GM21390 (cell line): Measurements from ENCODE around the gene ZNF12.

Source experiments
- ATAC-seq: cut with Tn5 transposase; IDR thresholded peaks from one replicate; pipeline ENCODE4 v1.9.1; 2021; ENCODE audit not compliant: unreplicated experiment

ZNF12 gene

DNA sequence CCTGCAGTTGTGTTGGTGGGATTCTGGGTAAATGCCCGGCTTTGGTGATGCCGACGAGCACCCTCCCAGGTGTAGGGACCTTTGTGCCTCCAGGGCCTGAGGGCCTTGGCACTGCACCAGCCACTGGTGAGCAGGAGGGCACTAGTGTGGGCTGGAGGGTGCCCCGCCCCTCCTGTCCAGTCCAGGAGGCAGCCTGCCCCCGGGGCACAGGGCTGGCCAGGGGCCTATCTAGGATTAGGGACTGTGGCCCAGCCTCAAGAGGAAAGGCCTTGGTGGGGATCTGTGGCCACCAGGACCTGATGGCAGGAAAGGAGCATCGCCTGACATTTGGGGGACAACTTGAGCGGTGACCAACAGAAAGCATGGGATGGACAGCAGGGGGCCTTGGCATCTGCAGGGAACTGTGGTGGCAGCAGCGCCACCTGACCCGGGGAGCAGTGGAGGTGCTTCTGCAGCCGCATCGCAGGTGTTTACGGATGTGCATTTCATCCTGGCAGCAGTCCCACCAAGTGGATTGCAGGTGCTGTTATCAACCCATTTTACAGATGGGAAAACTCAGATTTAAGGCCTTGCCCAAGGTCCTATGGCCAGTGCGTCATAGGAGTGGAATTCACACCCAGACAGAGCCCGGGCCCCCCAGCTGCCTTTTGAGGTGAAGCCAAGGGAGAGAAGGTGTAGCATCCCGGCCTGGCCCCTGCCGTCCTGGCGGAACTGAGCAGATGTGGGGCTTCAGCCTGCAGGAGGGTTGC is 58.5 kb downstream of the ZNF12 start:
- no peak for ATAC-seq

DNA sequence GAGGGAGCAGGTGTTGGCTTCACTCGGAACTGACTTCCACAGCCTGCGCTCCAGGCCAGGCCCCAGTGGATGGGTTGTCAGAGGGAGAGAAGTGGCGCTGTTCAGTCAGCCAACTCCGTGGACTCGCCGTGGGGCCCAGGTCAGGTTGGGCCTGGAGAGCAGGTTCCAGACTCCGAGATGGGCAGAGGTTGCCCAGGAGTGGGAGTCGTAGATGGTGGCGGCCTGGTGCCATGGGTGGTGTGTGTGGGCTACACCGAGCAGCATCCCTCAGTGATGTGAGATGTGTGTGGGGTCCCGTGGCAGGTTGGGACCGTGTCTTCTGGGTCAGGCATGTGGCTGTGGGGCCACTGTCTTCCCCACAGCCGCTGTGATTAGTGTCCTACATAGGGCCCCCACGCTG is 59.2 kb downstream of the ZNF12 start:
- no peak for ATAC-seq

DNA sequence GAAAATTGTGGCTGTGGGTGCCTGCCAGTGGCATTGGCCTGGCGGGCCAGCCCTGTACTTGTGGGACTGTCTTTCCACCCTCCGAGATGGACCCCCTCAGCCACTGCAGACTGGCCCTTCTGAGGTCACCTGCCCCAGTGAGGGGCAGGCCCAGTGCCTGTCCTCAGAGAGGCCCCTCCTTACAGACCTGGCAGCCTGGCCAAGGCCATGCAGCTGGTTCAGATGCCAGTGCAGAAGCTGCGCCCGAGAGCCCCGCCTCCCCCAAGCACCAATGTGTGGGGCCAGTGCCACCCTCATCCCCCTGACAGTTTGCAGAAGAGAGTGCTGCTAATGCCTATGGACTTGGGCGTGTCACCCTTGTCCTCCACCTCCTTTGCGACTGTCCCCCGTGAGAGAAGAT is 59.7 kb downstream of the ZNF12 start:
- no peak for ATAC-seq

DNA sequence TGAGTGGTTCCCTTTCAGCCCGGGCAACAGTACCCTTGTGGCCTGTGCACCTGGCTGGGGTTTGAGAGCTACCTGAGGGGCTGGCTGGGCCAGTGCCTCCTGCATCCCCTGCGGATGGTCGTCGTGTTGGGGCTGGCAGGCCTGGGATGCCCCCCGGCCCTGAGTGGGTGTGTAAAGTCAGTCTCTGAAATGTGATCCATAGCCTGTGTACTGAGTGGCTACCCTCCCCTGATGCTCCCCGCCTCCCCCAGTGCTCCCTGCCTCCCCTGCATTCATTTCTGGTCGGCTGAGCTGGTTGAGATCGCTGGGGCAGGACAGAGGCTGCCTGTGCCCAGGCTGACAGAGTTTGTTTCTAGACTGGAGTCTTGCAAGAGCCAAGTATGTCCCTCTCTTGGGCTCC is 60.3 kb downstream of the ZNF12 start:
- no peak for ATAC-seq

DNA sequence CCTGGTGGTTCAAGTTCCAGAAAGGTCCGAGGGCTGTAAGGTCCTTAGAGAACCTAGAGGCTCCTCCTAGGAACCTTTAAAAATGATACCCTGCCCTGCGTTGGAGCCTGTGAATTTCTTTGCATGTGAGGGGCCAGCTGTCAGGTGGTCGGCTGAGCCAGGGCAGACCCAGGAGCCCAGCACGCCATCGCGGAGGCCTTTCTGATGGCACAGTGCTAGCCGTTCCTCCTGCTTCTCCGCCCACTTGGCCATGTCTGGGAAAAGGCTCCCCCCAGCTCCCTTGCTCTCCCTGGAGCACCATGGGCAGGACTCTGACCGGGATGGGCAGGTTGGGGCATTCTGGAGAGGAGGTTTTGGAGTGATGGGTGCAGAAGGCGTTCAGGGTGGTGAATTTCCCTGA is 62.0 kb downstream of the ZNF12 start:
- no peak for ATAC-seq

DNA sequence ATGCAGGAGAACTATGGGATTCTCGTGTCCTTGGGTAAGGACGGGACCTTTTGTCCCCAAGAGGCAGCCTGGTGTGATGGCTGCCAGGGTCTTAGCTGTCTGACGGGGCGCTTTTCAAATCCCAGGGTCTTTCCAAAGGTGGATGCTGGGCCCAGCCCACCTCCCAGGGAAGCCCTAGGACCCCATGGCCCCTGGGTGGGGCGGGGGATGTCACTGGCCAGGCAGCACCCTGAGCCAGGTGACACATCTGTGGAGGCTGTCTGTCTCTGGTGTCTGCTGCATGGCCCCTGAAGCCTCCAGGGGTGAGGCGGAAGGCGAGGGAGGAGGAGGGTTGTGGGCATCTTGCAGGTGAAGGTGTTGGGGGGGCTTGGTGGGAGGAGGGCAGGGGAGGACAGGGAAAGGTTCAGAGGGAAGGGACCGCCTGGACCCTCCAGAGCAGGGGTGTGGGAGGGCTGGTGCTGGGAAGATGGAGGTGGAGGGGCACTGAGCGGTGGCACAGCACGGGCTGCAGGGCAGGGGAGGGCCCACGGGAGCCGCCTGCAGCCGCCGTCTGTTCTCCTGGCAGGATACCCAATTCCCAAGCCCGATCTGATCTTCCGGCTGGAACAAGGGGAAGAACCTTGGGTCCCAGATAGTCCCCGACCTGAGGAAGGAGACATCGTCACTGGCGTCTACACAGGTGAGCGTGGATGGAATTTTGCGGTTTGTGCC is 62.7 kb downstream of the ZNF12 start:
- no peak for ATAC-seq

DNA sequence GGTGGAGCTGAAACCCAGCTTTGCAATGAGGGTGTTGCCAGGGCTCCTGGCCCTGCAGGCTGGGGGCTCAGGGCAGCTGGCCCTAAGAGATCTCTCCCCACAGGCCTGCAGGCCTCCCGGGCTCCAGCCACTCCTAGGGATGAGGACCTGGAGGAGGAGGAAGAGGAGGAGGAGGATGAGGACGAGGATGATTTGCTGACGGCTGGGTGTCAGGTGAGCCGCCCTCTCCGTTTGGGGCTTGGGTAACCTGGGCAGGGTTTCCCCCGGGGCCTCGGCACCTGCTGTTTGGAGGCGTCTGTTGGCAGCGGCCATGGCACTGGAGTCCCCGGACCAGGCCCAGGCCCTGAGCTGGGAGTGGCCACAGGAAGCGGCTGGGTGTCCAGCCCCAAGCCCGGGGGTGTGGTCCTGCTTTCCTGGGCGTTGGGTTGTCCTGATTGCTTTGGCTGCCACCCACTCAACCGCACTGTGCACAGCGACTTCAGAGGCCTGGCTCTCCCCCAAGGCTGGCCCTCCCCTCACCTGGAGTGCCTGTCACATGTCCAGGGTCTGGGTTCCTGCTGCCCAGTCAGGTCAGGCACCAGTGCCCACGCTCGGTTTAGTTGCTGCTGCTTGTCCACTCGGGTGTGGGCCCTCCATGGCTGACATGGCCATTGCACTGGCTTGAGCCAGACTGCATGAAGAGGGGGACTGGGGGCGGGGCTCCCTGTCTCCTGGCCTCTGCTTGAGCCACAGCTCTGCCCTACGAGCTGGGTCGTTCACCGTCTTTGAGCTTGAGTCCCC is 63.7 kb downstream of the ZNF12 start:
- ATAC-seq: no peak

DNA sequence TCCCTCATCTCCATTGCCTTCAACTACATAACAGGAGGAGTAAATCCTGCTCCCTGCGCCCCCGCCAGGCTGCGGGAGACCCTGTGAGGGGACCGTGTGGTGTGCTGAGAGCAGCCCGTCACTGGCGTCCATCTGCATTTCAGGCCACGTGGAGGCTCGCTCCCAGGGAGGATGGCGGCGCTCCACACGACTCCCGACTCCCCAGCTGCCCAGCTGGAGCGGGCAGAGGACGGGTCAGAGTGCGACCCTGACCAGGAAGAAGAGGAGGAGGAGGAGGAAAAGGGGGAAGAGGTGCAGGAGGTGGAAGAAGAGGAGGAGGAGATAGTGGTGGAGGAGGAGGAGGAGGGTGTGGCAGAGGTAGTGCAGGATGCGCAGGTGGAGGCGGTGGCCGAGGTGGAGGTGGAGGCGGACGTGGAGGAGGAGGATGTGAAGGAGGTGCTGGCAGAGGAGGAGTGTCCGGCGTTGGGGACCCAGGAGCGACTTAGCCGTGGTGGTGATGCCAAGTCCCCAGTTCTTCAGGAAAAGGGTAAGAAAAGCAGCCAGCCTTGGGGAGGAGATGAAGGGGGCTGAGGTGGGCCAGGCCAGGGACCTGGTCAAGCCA is 64.4 kb downstream of the ZNF12 start:
- no peak for ATAC-seq

DNA sequence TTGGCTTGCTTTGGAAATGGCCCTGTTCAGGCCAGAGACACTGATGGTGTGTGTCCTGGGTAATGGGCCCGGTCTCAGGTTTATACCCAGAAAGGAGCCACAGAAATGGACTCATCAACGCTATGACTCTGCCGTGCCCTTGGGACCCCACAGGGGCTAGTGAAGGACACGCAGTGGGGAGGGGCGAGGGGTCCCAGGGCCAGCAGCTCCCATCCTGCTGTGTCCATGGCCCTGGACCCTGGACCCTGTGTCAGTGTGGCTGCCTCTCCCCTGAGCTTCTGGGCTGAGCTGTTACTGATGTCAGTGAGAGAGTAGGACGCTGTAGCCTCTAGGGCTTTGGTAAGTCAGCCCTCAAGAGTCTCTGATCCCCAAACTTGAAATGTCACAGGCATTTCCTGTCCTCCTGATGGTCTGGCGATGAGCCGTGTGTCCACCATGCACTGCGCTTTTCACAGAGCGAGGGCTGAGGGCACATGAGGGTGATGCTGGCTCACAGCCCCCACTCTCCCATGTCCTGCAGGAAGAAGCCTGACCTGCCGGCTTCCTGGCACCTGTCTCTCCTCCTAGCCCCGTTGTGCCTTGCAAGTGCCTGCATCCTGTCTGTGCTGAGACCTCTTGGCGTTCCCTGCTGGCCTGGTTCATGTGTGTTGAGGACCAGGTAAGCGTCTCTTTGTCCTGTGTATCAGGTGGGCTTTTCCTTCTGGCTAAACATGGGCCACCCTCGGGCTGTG is 65.3 kb downstream of the ZNF12 start:
- no peak for ATAC-seq

DNA sequence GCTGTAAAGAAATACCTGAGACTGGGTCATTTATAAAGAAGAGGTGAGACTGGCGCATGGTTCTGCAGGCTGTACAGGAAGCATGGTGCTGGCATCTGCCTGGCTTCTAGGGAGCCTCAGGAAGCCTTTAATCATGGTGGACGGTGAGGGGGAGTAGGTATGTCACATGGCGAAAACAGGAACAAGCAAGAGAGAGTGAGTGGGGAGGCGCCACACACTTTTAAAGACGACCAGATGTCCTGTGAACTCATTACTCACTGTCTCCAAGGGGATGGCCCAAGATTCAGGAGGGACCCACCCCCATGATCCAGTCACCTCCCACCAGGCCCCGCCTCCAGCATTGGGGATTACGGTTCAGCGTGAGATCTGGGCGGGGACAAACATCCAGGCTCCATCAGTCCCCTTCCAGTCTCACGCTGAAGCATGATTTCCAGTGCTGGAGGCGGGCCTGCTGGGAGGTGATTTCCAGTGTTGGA is 66.5 kb downstream of the ZNF12 start:
- ATAC-seq: no peak

DNA sequence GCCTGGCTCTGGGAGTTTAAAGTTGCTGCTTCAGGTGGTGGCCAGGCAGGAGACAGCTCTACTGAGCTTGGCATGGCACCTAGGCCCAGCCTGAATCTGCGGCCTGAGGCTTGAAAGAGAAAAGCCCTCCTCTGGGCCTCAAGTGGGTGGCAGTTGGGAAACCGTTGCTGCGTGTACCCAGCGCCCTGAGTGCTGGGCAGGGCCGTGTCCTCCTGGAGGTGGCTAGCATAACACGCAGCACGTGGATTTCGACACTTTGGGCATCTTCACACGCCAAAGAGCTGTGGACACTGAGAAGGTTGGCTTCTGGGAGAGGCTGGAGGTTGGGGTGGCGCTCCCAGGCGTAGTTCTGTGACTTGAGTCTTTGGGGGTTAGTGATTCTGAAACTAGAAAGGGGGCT is 67.1 kb downstream of the ZNF12 start:
- no peak for ATAC-seq

DNA sequence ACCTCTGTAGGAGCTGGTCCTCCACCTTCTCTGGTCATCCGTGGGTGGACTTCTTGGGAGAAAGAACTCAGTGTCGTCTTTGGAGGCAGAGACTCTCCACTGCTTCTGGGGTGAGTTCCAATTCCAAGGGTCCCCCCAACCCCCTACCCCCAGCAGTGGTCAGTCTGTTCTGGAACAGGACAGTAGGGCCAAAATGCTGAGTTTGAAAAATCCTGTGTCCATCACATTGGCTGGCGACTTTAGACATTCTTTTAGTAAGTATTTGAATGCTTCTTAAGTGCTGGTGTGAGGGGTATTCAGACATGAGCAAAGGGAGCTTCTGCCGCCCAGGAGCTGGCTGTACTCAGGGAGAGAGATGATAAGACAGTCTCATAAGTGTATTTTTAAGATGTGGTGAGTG is 67.7 kb downstream of the ZNF12 start:
- ATAC-seq: no peak
